ENCODE results near the gene BACH1.

GRCh38 chr21:29347274-29347681, 48.6 kb downstream of the BACH1 start:
- TF ChIP-seq CTCF (IDR thresholded peaks at IDR 0.05; ENCODE audit: low read depth, low read length, poor library complexity, severe bottlenecking) = no peak
- no peak for TF ChIP-seq EZH2phosphoT487 (IDR thresholded peaks at IDR 0.05; ENCODE audit: borderline replicate concordance, low read length)
